HG03558 (cell line): Measurements from ENCODE around the gene TTLL1.
"Not testable (repeated sequence)": the region's sequence is repeated elsewhere in the genome, so short reads cannot be mapped to it uniquely, and the experiment has no call there.

ENCODE experiments used
- ATAC-seq: cut with Tn5 transposase; IDR thresholded peaks from one replicate; pipeline ENCODE4 v1.9.1; 2021; ENCODE audit warnings: moderate number of reproducible peaks; ENCODE audit not compliant: unreplicated experiment; ENCODE audit errors: extremely low read depth

Gene TTLL1

DNA sequence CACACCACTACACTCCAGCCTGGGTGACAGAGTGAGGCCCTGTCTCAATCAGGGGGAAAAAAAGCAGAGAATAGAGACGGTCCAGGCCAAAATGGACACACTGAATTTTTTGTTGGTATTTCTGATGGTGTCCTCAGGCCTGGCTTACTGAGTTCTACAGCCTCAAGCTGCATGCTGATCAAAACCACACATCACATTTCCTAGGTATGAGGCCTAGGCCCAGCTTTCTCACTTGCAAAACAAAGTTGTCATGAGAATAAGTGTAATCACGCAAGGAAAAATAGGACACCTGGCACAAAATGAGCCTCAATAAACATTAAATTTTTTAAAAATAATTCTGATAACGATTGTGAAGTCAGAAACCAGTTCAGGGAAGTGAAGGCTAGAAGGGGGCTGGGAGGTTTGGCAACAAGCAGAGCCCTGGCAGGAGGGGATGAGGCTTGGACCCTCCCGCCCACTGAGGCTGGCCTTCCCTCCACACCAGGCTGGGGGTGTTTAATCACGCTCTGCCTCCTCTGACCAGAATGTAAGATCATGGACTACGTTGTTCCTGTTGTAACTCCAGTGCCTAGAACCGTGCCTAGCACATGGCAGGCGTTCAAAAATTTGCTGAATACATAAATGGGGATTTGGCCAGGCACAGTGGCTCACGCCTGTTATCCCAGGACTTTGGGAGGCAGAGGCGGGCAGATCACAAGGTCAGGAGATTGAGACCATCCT lies 92.4 kb downstream of the TTLL1 start:
- no peak for ATAC-seq

DNA sequence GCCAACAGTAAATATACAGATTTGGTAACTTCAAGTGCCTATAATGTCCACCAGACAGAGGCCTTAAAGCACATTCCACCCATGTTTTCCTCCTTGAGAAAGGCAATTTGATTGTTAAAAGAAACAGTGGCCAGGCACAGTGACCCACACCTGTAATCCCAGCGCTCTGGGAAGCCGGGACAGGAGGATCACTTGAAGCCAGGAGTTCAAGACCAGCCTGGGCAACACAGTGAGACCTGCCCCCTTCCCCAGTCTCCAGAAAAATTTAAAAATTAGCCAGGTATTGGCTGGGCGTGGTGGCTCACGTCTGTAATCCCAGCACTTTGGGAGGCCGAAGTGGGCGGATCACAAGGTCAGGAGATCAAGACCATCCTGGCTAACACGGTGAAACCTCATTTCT lies 93.5 kb downstream of the TTLL1 start:
- not testable (repeated sequence) for ATAC-seq

DNA sequence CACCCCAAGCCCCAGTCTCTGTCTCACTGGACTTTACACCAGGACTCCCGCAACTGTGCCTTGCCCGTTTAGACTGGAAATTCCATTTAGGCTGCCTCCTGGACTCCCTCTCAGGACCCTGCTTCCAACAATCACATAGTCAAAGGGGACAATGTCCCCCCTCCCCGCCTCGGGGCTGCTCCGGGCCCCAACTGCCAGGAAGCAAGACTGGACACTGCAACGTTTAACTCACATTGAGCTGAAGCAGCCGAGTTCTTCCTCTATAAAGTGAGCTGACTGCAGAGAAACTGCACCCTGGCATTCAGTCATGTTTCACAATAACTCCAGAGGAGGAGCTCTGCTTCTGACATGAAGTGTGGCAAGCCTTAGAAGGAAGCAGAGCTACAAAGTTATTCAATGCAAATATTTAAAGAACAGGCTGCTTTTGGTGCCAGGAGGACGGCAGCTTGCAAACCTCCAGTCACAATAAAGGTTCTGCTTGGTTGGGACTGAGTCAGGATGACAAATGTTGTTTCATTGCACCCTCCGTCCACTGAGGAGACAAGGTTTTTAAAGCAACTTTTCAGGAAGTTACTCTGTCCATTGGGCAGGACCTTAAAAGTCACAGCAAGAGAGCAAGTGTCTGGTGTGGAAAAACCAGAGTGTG lies 94.2 kb downstream of the TTLL1 start:
- ATAC-seq: no peak

DNA sequence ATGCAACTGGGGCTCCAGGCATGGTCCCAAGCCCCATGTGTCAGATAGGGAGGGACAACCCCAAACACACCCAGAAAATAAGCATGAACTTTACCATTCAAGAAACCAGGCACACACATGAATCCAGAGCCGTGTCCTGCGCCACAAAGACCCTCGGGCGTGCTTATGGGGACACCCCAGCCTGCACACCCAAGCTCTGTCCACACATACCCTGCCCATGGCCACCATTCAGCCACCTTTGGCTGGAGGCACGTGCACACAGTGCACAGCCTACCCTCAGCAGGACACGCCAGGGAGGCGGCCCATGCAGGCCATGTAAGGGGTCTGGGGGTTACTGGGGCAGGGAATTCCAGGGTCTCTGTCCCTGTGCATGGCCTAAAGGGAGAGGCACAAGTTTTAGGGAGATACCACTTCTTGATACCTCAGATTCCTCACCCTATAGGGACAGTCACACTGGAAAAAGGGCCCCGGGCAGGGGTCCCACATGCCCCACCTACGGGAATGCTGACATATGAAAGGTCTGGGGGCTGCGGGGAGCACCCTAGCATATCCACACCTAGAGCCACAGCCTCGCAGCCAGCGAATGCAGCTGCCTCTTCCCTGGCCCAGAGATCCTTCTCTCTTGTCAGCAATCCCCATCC lies 94.8 kb downstream of the TTLL1 start:
- ATAC-seq: no peak

DNA sequence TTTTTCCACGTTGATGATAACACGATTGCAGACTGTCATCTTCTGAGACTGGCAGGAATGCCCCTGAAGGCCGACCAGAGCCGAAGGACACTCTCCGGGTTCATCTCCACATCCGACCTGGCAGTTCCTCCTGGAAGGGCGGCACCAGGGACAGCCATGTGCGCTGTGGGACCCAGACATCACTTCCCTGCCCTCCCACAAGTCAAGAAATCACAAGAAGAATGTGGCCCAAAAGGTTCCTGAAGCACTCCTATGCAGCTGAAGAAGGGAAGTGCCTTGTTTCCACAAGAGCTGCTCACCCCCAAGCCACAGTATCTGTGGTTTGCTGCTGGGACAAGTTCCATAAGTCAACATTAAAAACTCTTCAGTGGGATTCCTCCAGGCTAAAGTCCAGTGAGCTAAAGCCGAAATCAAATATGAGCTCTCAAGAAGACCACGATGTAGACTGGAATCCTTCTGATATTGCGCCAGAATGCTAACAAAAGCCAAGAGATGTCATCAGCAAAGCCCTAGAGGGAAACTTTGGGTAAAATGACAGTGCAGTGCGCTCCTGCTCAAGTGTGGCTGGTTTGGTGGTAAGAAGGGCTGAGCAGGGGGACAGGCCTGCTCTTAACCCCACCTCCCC lies 95.4 kb downstream of the TTLL1 start:
- ATAC-seq: no peak

DNA sequence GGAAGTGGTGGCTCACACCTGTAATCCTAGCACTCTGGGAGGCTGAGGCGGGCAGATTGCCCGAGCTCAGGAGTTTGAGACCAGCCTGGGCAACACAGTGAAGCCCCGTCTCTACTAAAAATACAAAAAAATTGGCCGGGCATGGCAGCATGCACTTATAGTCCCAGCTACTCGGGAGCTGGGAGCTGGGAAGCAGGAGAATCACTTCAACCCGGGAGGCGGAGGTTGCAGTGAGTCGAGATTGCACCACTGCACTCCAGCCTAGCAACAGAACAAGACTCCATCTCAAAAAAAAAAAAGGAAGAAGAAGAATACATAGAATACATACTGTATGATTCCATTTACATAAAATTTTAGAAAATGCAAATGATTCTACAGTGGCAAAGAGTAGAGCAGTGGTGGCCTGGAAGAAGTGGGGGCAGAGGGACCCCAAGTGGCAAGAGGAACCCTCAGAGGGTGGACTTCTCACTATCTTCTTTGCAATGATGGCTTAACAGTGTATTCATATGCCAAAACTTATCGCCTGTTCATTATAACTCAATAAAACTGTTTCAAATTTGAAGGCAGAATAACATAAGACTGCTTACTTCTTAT lies 96.2 kb downstream of the TTLL1 start:
- no peak for ATAC-seq

DNA sequence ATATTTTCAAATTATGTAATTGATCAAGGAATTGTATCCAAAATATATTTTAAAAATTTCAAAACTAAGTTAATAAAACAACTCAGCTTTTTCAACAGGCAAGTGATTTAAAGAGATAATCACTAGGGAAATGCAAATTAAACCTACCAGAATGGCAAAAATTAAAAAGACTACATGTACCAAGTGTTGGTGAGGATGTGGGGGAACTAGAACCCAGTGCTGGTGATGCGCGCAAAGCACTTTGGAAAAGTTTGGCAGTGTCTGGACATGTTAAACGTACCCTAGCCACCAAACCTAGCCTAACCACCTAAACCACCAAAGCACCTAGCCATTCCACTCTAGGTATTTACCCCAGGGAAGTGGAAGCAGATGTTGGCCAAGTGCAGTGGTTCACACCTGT lies 97.1 kb downstream of the TTLL1 start:
- ATAC-seq: no peak

DNA sequence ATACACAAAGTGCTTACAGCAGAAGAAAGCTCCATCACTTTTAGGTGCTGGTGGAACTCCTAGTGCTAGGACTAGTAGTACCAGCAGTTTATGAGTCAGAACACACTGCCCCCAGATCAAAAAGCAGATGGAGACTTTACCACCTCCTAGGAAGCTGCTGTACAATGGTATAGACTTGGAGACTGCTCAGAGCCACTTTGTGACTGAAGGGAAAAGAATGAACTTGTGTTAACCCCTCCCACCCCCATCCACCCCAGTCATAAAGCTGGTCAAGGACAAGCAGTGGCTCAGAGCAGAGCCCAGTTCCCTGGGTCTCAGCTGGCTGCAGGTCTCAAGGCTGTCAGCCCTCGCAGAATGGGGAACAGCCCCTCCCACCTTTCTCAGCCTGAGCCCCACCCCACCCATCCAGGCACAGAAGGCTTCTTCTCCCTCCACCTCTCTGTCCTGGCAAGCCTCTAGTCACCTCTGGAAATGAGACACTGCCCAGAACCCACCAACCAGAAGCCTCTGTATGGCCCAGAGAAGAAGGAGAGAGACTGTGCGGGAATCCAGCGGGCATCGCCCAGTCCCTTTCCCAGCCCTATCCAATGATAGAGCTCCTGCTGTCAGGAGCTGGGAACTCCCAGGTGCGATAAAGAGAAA lies 98.1 kb downstream of the TTLL1 start:
- ATAC-seq: no peak

DNA sequence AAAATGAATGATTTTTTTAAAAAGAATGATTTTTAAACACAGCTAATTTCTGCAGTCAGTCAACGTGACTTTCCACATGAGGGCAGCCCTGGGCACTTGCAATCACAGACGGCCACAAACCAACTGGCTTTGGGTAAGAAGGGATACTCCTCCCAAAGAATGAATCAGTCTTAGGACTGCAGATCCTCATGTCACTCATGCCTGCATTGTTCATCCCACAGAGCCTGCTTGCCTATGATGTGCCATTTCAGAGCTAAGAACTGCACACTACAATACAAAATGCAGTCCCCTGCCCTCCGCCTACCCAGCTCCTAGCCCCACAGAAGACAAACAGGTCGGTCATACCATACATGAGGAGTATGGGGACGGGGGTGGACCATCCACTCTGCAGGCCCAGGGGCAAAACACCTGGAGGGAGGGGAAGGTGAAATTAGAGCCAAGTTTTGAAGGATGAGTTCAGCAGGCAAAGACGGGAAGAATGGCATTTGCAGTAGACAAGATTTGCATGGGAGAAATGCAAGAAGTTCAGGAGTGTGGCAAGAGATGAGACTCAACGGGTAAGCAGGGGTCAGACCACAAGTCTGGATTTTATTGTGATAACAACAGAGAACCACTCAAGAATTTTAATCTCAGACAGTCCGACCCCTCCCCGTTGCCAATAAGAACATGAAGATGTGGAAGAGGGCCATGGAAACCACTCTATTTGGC lies 98.9 kb downstream of the TTLL1 start:
- no peak for ATAC-seq
